Neutrophil (primary cell): ENCODE measurements around the gene L3HYPDH.
A peak's percentile ranks its signal among the peaks of the same experiment; 100 is the strongest.

Source experiments
- H3K27ac ChIP-seq: fragments of 200-600 bp; sonication (generic); 2 replicates; pipeline ENCODE4 v1.5.1; 2016; ENCODE audit warnings: mild to moderate bottlenecking, moderate library complexity
- H3K27me3 ChIP-seq: fragments of 200-600 bp; sonication (generic); 2 replicates; pipeline ENCODE4 v1.6.0; 2016; ENCODE audit warnings: mild to moderate bottlenecking
- H3K36me3 ChIP-seq: fragments of 200-600 bp; sonication (generic); 2 replicates; pipeline ENCODE4 v1.5.1; 2017
- H3K4me1 ChIP-seq, 2 experiments: fragments of 200-600 bp in 1 of 2; sonication (generic) in 1 of 2; 1 replicate in 1 of 2; 2 replicates in 1 of 2; pipeline versions ENCODE4 v1.5.1 to v1.6.1; 2013 to 2016; ENCODE audit warnings: low read depth in 1 of 2, low read length in 1 of 2, mild to moderate bottlenecking in 1 of 2, moderate library complexity in 1 of 2; ENCODE audit not compliant: control insufficient read depth in 1 of 2, insufficient read depth in 1 of 2
- H3K4me3 ChIP-seq, 2 experiments: fragments of 200-600 bp in 1 of 2; sonication (generic) in 1 of 2; 1 replicate in 1 of 2; 2 replicates in 1 of 2; pipeline ENCODE4 v1.5.1; 2013 to 2016; ENCODE audit warnings: low read depth in 1 of 2, low read length in 1 of 2, mild to moderate bottlenecking in 1 of 2, moderate library complexity in 1 of 2
- H3K9me3 ChIP-seq: fragments of 200-600 bp; sonication (generic); 2 replicates; pipeline ENCODE4 v1.5.1; 2016
- CTCF ChIP-seq: fragments of 200-600 bp; sonication (generic); IDR thresholded peaks from 2 replicates; pipeline ENCODE4 v1.5.1; 2016; ENCODE audit warnings: antibody characterized with exemption

L3HYPDH gene

GRCh38 chr14:59483819-59484638 lies at the start of gene L3HYPDH, which contains the start of gene JKAMP:
Gene L3HYPDH (minus strand): TSS chr14:59484408. CDS start chr14:59484316, 92 bp downstream.
Gene JKAMP (plus strand): TSS chr14:59484517. CDS start chr14:59484590, 73 bp downstream.
- peak; percentile 65 for TF ChIP-seq CTCF
- Histone ChIP-seq H3K4me1 (peaks cover 27 to 29% of the 10 kb centered on the region in 2 experiments), H3K27ac (peak within 1 kb of the TSS; percentile 86), H3K36me3 (peaks cover 18% of the 10 kb centered on the region), H3K27me3 (no peaks in the 10 kb centered on the region), H3K4me3 (peak within 1 kb of the TSS; percentile 96 to 99), H3K9me3 (no peaks in the 10 kb centered on the region)

DNA sequence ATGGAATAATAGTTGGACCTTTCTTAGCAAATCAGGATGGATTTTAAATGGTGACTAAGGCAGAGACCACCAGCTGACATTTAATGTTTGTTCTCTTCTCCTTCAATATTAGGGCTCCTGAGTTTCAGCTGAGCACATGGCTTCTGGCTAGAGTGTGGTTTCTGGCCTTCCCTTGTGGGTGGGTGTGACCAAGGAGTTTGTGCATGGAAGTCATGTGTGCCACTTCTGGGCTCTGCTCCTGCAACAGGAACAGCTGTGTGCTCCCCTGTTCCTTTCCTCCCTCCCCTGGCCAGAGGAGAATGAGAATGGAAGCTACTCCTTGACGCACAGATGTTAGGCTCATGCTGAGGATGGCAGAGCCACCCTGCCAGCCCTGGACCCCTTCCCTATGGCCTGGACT lies 48.2 kb upstream of the L3HYPDH start:
- Histone ChIP-seq H3K4me1 (no peaks in the 10 kb centered on the region), H3K36me3 (no peaks in the 10 kb centered on the region), H3K27ac (no peak overlapping the region), H3K4me3 (no peak overlapping the region), H3K9me3 (no peaks in the 10 kb centered on the region), H3K27me3 (no peaks in the 10 kb centered on the region)
- TF ChIP-seq CTCF, result no peak

DNA sequence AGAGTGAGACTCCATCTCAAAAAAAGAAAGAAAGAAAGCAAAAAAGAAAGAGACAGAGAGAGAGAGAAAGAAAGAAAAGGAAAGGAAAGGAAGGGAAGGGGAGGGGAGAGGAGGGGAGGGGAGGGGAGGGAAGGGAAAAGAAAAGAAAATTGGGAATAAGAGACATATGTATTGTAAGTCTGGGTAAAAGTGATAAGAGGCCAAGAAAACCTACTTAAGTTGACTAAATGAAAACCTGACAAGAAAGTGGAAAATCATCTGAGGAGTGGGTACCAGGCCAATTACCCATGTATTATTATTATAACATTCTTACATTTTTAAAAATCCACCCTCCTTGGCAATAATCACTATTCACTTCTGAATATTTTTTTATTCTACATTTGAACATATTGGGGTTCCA lies 46.1 kb upstream of the L3HYPDH start:
- H3K27ac ChIP-seq, result no peak overlapping the region

GRCh38 chr14:59529189-59529588 lies 45.0 kb upstream of the L3HYPDH start:
- no peak for TF ChIP-seq CTCF

More for the DNA sequence above, 46.1 kb upstream of the L3HYPDH start:
- H3K9me3 ChIP-seq, result no peaks in the 10 kb centered on the region
- TF ChIP-seq CTCF, result no peak
- no peaks in the 10 kb centered on the region for H3K4me1 ChIP-seq
- no peaks in the 10 kb centered on the region for H3K27me3 ChIP-seq
- H3K36me3 ChIP-seq, result no peaks in the 10 kb centered on the region
- H3K4me3 ChIP-seq, result no peak overlapping the region

DNA sequence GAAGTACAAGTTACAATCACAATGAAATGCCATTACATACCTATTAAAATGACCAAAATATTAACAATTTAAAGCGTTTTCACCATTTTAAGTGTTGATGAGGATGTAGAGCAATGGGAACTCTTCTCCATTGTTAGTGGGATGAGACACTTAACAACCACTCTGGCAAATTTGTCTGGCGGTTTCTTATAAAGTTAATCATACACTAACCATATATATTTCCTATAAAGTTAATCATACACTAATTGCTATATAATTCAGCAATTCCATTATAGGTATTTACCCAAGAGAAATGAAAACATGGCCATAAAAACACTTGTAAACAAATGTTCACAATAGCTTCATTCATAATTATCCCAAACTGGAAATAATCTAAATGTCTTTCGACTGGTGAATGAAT lies 36.0 kb upstream of the L3HYPDH start:
- no peak overlapping the region for H3K27ac ChIP-seq
- peaks cover 5% of the 10 kb centered on the region for H3K27me3 ChIP-seq
- H3K4me1 ChIP-seq, result no peaks in the 10 kb centered on the region
- H3K4me3 ChIP-seq, result no peak overlapping the region
- H3K9me3 ChIP-seq, result no peaks in the 10 kb centered on the region
- no peaks in the 10 kb centered on the region for H3K36me3 ChIP-seq
- TF ChIP-seq CTCF, result no peak

More at GRCh38 chr14:59529189-59529588, 45.0 kb upstream of the L3HYPDH start:
- Histone ChIP-seq H3K36me3 (no peaks in the 10 kb centered on the region), H3K9me3 (no peaks in the 10 kb centered on the region), H3K27ac (no peak overlapping the region), H3K27me3 (peaks cover 5% of the 10 kb centered on the region), H3K4me1 (no peaks in the 10 kb centered on the region), H3K4me3 (no peak overlapping the region)
